ENCODE measurements around the gene BAD.

Gene BAD

DNA sequence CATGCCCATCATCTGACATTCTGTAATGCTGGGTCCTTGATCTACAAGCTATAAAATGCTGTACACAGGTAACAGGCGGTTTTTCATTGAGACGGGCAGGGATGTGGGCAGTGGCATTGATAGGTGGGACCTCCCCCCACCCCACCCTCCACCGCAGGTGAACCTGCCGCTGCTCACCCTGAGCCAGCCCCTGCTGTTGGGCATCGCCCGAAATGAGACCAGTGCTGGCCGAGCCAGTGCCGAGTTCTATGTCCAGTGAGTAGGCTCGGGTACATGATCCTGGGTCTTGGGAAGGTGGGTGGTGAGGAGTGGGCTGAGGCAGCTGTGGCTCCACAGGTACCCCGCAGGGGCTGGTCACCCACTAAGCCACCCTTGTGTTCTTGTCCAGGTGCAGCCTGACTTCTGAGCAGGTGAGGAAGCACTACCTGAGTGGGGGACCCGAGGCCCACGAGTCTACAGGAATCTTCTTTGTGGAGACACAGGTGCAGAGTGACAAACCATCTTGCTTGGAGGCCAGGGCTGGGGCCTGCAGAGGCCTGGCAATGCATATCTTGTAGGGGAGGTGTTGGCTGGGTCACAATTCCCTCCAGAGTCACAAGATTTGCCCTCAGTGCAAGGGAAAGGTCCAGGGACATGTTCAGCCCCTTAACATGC is 55.2 kb downstream of the BAD start:
- DNase-seq (ENCODE audit: low read depth, low spot score) = no peak

DNA sequence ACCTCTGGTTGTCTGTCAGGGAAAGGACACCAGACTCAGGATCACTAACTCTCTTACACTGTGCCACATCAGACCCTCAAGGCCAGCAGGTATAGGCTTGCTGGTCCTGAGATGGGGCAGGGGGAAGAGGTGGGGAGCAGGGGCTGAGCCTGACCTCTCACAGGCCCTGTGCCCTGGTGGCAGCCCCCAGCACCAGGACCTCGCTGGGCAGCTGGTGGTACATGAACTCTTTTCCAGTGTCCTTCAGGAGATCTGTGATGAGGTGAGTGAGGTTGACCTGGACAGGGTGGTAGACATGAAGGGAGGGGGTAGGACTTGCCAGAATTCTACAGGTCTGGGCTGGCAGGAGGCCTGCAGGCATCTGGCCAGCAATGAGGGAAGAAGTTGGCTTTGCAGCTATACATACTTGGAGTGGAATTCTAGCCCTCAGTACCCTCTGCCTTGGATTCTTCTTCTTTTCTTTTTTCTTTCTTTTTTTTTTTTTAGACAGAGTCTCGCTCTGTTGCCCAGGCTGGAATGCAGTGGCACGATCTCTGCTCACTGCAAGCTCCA is 57.0 kb downstream of the BAD start:
- DNase-seq (ENCODE audit: low read depth, low spot score) = no peak

DNA sequence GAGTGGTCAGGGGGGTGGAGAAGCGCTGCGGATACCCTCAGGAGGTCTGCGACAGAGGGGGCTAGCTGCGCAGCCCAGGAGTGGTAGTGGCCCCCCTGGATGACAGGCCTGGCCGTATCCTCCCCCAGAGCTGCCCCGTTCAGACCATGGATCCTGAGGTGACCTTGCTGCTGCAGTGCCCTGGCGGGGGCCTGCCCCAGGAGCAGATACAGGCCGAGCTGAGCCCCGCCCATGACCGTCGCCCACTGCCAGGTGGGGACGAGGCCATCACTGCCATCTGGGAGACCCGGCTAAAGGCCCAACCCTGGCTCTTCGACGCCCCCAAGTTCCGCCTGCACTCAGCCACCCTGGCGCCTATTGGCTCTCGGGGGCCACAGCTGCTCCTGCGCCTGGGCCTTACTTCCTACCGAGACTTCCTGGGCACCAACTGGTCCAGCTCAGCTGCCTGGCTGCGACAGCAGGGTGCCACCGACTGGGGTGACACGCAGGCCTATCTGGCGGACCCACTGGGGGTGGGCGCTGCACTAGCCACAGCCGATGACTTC is 57.9 kb downstream of the BAD start:
- DNase-seq (ENCODE audit: low read depth, low spot score) = no peak

DNA sequence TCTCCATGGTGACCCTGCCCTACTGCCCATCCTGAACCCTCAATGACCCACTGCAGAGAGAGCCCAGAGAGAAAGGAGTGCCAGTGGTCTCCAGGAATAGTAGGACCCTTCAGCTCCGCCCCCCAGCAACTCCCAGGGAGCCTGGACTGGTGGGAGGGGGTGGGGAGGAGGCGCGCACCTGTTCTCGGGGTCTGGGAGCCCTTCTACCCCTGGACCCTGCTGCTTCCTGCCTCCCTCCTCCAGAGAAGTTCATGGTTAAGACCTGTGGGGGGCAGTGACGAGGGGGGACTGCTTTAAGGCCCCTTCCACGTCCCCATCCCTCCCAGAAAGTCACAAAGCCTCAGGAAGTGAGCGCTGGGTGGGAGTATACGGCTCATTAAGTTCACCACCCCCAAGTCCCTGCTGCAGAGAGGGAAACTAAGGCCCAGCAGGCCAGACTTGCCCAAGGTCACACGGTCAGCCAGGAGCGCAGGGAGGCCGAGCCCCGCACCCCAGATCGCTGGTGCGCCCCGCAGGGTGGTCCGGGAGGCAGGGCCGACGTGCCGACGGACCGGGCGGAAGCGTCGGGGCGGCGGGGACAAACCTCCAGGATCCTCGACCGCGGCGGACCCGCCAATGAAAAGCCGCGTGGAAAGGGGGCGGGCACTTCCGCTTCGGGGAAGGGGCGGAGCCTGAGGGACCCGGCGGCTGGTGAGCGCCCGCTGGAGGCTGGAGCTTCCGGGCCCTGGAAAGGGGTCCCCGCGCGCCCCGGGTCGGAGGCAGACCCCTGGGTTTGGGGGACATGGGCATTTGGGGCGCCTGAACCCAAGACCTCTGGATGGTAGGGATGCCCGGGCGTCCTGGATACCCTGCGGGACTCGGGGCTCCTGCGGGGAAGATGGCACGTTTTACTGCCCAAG is 58.6 kb downstream of the BAD start, which contains the start of the genes NUDT22 and TRPT1:
TSS of gene NUDT22 (plus strand) at position 667 of the 899 bp plus-strand sequence. CDS start 379 bp downstream, outside the sequence.
TSS of gene TRPT1 (minus strand) at position 579 of the 899 bp plus-strand sequence. CDS start at position 253, 326 bp downstream.
- DNase-seq (ENCODE audit: low read depth, low spot score) = no peak

DNA sequence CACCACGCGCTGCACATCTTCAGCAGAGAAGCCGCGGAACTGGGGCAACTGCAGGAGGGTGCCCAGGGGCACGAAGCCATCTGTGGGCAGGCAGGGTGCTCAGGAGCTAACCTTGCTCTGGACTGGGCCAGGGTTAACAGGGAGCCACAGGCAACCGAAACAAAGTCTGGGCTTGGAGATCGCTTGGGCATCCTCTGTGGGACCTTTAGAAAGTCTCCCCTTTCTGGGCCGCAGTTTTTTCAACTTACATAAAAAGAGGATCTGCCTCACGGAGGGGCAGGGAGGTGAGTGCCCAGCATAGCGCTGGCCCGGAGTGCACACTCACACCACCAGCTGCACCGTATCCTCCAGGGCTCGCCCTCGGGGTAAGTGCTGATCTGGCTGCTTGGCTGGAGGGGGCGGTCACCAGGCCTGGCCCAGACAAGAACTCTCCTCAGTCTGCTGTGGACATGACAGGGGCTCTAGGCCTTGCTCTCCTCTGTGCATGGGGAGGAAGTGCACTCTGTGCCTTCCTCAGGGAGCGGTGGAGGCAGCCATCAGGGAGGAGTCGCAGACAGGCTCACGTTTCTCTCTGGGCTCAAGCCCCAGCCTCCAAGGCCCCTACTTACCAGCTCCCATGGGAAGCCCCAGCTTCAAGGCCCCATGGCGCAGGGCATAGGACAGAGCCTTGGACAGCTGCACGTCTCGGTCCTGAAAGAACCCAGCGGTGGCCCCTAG is 59.4 kb downstream of the BAD start:
- DNase-seq (ENCODE audit: low read depth, low spot score) = no peak

DNA sequence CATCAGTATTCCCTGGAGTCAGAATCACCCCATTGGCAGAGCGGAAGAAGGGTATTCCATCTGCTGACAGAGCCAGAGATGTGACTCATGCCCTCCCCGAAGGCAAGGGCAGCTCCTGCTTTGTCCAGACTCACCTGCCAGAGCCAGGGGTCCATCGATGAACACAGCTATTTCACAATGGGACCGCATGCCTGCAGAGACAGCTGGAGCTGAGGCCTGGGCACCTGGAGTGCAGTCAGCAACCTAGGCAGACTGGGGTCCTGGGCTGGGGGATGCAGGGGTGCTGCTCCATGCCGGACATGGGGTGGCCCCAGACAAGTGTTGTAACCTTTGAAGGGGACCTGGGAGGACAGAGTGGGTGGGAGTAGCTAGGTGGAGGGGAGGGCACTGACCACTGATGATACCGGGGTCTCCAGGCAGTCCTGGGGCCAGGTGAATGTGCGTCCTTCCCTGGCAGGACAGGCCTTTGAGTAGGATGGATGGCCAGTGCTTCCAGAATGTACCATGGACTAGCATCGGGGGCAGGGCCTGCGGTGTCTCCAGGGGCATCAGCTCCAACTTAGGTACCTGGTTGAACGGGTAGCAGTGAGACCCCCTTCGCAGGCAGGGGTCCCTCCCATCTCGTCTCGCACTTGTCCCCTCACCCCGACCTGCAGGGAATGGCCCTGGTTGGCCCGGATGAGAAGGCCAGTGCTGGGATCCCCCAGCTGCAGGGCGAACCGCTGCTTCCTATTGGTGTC is 60.1 kb downstream of the BAD start:
- no peak for DNase-seq (ENCODE audit: low read depth, low spot score)

DNA sequence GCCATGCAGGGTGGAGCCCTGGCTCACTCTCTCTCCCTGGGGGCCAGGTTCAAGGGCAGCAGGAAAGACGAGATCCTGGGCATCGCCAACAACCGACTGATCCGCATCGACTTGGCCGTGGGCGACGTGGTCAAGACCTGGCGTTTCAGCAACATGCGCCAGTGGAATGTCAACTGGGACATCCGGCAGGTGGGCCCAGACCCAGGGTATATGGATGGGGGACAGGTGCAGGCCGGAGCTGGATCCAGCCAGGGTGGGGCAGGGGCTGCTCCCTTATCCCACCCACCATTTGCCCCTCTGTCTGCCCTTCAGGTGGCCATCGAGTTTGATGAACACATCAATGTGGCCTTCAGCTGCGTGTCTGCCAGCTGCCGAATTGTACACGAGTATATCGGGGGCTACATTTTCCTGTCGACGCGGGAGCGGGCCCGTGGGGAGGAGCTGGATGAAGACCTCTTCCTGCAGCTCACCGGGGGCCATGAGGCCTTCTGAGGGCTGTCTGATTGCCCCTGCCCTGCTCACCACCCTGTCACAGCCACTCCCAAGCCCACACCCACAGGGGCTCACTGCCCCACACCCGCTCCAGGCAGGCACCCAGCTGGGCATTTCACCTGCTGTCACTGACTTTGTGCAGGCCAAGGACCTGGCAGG is 61.3 kb downstream of the BAD start:
- no peak for DNase-seq (ENCODE audit: low read depth, low spot score)

DNA sequence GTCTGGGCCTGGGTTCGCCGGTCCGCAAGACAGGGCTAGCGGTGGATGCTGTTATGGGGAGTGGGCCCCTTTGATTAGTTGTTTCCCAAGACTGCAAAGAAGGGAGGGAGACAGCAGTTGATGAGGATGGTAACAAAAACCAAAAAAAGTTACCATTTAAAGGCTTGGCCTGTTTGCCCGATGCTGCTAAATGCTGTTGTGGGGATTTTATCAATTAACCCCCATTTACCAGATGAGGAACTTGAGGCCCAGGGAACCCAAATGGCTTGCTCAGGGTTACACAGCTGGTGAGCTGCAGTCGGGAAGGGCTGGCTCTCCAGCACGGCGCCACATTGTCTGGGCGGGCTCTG is 61.8 kb downstream of the BAD start:
- no peak for DNase-seq (ENCODE audit: low read depth, low spot score)

DNA sequence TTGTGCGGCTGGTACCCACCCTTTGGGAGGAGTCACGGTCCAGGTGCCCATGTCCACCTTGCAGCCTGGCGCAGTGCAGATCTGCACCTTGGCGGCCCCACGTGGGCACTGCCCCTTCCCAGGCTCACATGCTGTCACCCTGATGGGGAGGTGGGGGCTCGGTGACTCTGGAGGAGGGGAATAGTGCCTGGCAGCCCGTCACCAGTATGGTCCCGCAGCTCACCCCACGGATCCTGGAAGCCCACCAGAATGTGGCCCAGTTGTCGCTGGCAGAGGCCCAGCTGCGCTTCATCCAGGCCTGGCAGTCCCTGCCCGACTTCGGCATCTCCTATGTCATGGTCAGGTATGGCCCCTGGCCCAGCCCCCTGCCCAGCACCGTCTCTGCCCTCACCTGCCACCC is 63.7 kb downstream of the BAD start:
- no peak for DNase-seq (ENCODE audit: low read depth, low spot score)

DNA sequence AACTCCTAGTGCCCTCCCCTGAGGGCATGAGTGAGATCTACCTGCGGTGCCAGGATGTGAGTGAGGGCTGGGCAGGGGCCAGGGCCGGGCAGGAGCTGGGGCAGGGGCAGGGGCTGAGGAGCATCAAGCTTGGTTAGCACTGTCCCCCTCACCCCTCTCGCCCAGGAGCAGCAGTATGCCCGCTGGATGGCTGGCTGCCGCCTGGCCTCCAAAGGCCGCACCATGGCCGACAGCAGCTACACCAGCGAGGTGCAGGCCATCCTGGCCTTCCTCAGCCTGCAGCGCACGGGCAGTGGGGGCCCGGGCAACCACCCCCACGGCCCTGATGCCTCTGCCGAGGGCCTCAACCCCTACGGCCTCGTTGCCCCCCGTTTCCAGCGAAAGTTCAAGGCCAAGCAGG is 64.2 kb downstream of the BAD start:
- DNase-seq (ENCODE audit: low read depth, low spot score) = no peak
